ENCODE measurements around the gene AHCYL1.
A peak's percentile ranks its signal among the peaks of the same experiment; 100 is the strongest.

The AHCYL1 gene

GRCh38 chr1:109996476-109996875 is 11.9 kb downstream of the AHCYL1 start:
- H3K27me3 Mint-ChIP-seq: no peaks in the 10 kb centered on the region

GRCh38 chr1:109997204-109997866 is 12.8 kb downstream of the AHCYL1 start:
- Mint-ChIP-seq H3K4me1 (ENCODE audit: low read depth) (peaks cover 22% of the 10 kb centered on the region), H3K4me3 (no peak overlapping the region), H3K27ac (no peak overlapping the region), H3K27me3 (no peaks in the 10 kb centered on the region), H3K36me3 (ENCODE audit: low read depth) (peaks cover 18% of the 10 kb centered on the region), H3K9me3 (no peaks in the 10 kb centered on the region)
- intact Hi-C loops (cut with micrococcal nuclease): no loop called here

More at GRCh38 chr1:109996476-109996875, 11.9 kb downstream of the AHCYL1 start:
- no peak overlapping the region for H3K4me3 Mint-ChIP-seq
- intact Hi-C loops (cut with micrococcal nuclease): no loop called here
- no peak overlapping the region for H3K27ac Mint-ChIP-seq
- H3K36me3 Mint-ChIP-seq (ENCODE audit: low read depth): peaks cover 18% of the 10 kb centered on the region
- H3K9me3 Mint-ChIP-seq: no peaks in the 10 kb centered on the region
- H3K4me1 Mint-ChIP-seq (ENCODE audit: low read depth): peaks cover 30% of the 10 kb centered on the region

- Mint-ChIP-seq H3K4me1 (ENCODE audit: low read depth) (peaks cover 23% of the 10 kb centered on the region), H3K27me3 (no peaks in the 10 kb centered on the region), H3K9me3 (no peaks in the 10 kb centered on the region), H3K4me3 (no peak overlapping the region), H3K36me3 (ENCODE audit: low read depth) (peaks cover 18% of the 10 kb centered on the region), H3K27ac (no peak overlapping the region)
- intact Hi-C loops (cut with micrococcal nuclease): no loop called here
Observed at GRCh38 chr1:109997867-109998229, 13.3 kb downstream of the AHCYL1 start.

GRCh38 chr1:110002695-110003094 is 18.1 kb downstream of the AHCYL1 start:
- peaks cover 16% of the 10 kb centered on the region for H3K36me3 Mint-ChIP-seq (ENCODE audit: low read depth)
- peaks cover 32% of the 10 kb centered on the region for H3K4me1 Mint-ChIP-seq (ENCODE audit: low read depth)
- intact Hi-C loops (cut with micrococcal nuclease): no loop called here
- no peak overlapping the region for H3K4me3 Mint-ChIP-seq
- no peak overlapping the region for H3K27ac Mint-ChIP-seq
- no peaks in the 10 kb centered on the region for H3K9me3 Mint-ChIP-seq
- H3K27me3 Mint-ChIP-seq: no peaks in the 10 kb centered on the region

GRCh38 chr1:110003747-110004428 is 19.3 kb downstream of the AHCYL1 start:
- peaks cover 24% of the 10 kb centered on the region for H3K36me3 Mint-ChIP-seq (ENCODE audit: low read depth)
- H3K27me3 Mint-ChIP-seq: no peaks in the 10 kb centered on the region
- H3K4me3 Mint-ChIP-seq: no peak overlapping the region
- H3K27ac Mint-ChIP-seq: peak overlapping the region; percentile 67
- H3K9me3 Mint-ChIP-seq: no peaks in the 10 kb centered on the region
- intact Hi-C loops (cut with micrococcal nuclease): no loop called here
- H3K4me1 Mint-ChIP-seq (ENCODE audit: low read depth): peaks cover 31% of the 10 kb centered on the region

- Mint-ChIP-seq H3K4me3 (no peak overlapping the region), H3K36me3 (ENCODE audit: low read depth) (peaks cover 31% of the 10 kb centered on the region), H3K27me3 (no peaks in the 10 kb centered on the region), H3K9me3 (no peaks in the 10 kb centered on the region), H3K27ac (peak overlapping the region; percentile 67), H3K4me1 (ENCODE audit: low read depth) (peaks cover 29% of the 10 kb centered on the region)
- intact Hi-C loops (cut with micrococcal nuclease): no loop called here
Observed at GRCh38 chr1:110004583-110004982, 20.0 kb downstream of the AHCYL1 start.

GRCh38 chr1:110005971-110006370 is 21.4 kb downstream of the AHCYL1 start:
- Mint-ChIP-seq H3K9me3 (no peaks in the 10 kb centered on the region), H3K4me3 (no peak overlapping the region), H3K36me3 (ENCODE audit: low read depth) (peaks cover 45% of the 10 kb centered on the region), H3K27ac (no peak overlapping the region), H3K4me1 (ENCODE audit: low read depth) (peaks cover 31% of the 10 kb centered on the region), H3K27me3 (no peaks in the 10 kb centered on the region)
- intact Hi-C loops (cut with micrococcal nuclease): no loop called here

GRCh38 chr1:110006516-110006915 is 22.0 kb downstream of the AHCYL1 start:
- H3K27me3 Mint-ChIP-seq: no peaks in the 10 kb centered on the region
- intact Hi-C loops (cut with micrococcal nuclease): no loop called here
- H3K4me3 Mint-ChIP-seq: no peak overlapping the region
- H3K4me1 Mint-ChIP-seq (ENCODE audit: low read depth): peaks cover 36% of the 10 kb centered on the region
- no peak overlapping the region for H3K27ac Mint-ChIP-seq
- peaks cover 50% of the 10 kb centered on the region for H3K36me3 Mint-ChIP-seq (ENCODE audit: low read depth)
- H3K9me3 Mint-ChIP-seq: no peaks in the 10 kb centered on the region

- no peak overlapping the region for H3K27ac Mint-ChIP-seq
- intact Hi-C loops (cut with micrococcal nuclease): no loop called here
- H3K27me3 Mint-ChIP-seq: no peaks in the 10 kb centered on the region
- H3K4me3 Mint-ChIP-seq: no peak overlapping the region
- no peaks in the 10 kb centered on the region for H3K9me3 Mint-ChIP-seq
- peaks cover 55% of the 10 kb centered on the region for H3K36me3 Mint-ChIP-seq (ENCODE audit: low read depth)
- peaks cover 39% of the 10 kb centered on the region for H3K4me1 Mint-ChIP-seq (ENCODE audit: low read depth)
Observed at GRCh38 chr1:110007046-110007830, 22.7 kb downstream of the AHCYL1 start.

- Mint-ChIP-seq H3K27ac (no peak overlapping the region), H3K27me3 (no peaks in the 10 kb centered on the region), H3K36me3 (ENCODE audit: low read depth) (peaks cover 68% of the 10 kb centered on the region), H3K4me1 (ENCODE audit: low read depth) (peaks cover 23% of the 10 kb centered on the region), H3K9me3 (no peaks in the 10 kb centered on the region), H3K4me3 (no peak overlapping the region)
- intact Hi-C loops (cut with micrococcal nuclease): no loop called here
Observed at GRCh38 chr1:110008971-110009565, 24.5 kb downstream of the AHCYL1 start.

GRCh38 chr1:110011527-110012041 is 27.0 kb downstream of the AHCYL1 start:
- Mint-ChIP-seq H3K9me3 (no peaks in the 10 kb centered on the region), H3K36me3 (ENCODE audit: low read depth) (peaks cover 83% of the 10 kb centered on the region), H3K4me3 (no peak overlapping the region), H3K27me3 (no peaks in the 10 kb centered on the region), H3K4me1 (ENCODE audit: low read depth) (peaks cover 15% of the 10 kb centered on the region), H3K27ac (no peak overlapping the region)
- intact Hi-C loops (cut with micrococcal nuclease): loop anchor here (1.0 kb wide), 1 partner anchor 234 kb away; no protein-coding TSS in a partner anchor

GRCh38 chr1:110012100-110012780 is 27.7 kb downstream of the AHCYL1 start:
- Mint-ChIP-seq H3K9me3 (no peaks in the 10 kb centered on the region), H3K4me3 (no peak overlapping the region), H3K27ac (no peak overlapping the region), H3K36me3 (ENCODE audit: low read depth) (peaks cover 87% of the 10 kb centered on the region), H3K27me3 (no peaks in the 10 kb centered on the region), H3K4me1 (ENCODE audit: low read depth) (peaks cover 15% of the 10 kb centered on the region)
- intact Hi-C loops (cut with micrococcal nuclease): no loop called here

GRCh38 chr1:110017792-110018191 is 33.2 kb downstream of the AHCYL1 start:
- Mint-ChIP-seq H3K9me3 (no peaks in the 10 kb centered on the region), H3K36me3 (ENCODE audit: low read depth) (peaks cover 98% of the 10 kb centered on the region), H3K27ac (no peak overlapping the region), H3K4me1 (ENCODE audit: low read depth) (no peaks in the 10 kb centered on the region), H3K4me3 (no peak overlapping the region), H3K27me3 (no peaks in the 10 kb centered on the region)
- intact Hi-C loops (cut with micrococcal nuclease): no loop called here
